ENCODE data around the gene UBE2L6.

- TF ChIP-seq CTCF (conservative IDR thresholded peaks at IDR 0.05) (no peak), EZH2 (IDR thresholded peaks at IDR 0.05; ENCODE audit: low read depth) (no peak)
Observed at GRCh38 chr11:57501953-57502352, 65.5 kb downstream of the UBE2L6 start.
